ENCODE data around the gene CCDC157.

CCDC157 gene

GRCh38 chr22:30317778-30318177 lies 39.0 kb upstream of the CCDC157 start:
- Histone ChIP-seq H3K27me3 (ENCODE audit: control insufficient read depth, insufficient read depth, low read length) (no peaks in the 10 kb centered on the region), H3K36me3 (ENCODE audit: control insufficient read depth, insufficient read depth, low read length) (peaks cover 8% of the 10 kb centered on the region), H3K4me3 (ENCODE audit: low read length) (no peak overlapping the region), H3K9ac (ENCODE audit: low read length) (no peak overlapping the region), H3K4me1 (ENCODE audit: control insufficient read depth, insufficient read depth, low read length) (peaks cover 26% of the 10 kb centered on the region), H3K9me3 (ENCODE audit: control insufficient read depth, low read length) (no peaks in the 10 kb centered on the region)

GRCh38 chr22:30318799-30319419 lies 37.9 kb upstream of the CCDC157 start:
- peaks cover 20% of the 10 kb centered on the region for H3K4me1 ChIP-seq (ENCODE audit: control insufficient read depth, insufficient read depth, low read length)
- H3K36me3 ChIP-seq (ENCODE audit: control insufficient read depth, insufficient read depth, low read length): peaks cover 8% of the 10 kb centered on the region
- H3K9me3 ChIP-seq (ENCODE audit: control insufficient read depth, low read length): no peaks in the 10 kb centered on the region

DNA sequence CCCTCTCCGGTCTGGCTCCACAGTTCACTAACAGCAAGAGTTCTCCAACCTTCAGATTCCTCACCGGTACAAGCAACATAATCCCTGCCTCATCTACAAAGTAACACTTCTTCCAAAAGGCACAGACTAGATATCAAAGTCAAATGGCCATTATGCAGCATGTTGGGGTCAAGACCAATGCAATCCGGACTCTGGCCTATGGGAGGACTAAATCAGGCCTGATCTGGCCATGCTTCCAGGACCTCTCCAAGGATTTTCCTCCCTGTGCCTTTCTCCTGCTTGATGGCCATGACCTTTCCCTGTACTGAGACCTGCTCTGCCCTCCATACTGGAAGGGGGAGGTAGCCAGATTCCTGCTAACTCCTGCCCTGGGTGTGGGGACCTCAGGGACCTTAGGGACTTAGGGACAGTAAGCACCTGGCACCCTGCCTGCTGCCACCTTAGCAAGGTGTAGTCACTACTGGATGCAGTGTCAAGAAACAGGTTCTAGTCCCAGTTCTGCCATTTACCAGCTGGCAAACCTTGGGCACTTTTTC lies 36.7 kb upstream of the CCDC157 start:
- Histone ChIP-seq H3K4me1 (ENCODE audit: control insufficient read depth, insufficient read depth, low read length) (peaks cover 20% of the 10 kb centered on the region), H3K9ac (ENCODE audit: low read length) (no peak overlapping the region), H3K9me3 (ENCODE audit: control insufficient read depth, low read length) (no peaks in the 10 kb centered on the region), H3K36me3 (ENCODE audit: control insufficient read depth, insufficient read depth, low read length) (peaks cover 8% of the 10 kb centered on the region), H3K4me3 (ENCODE audit: low read length) (no peak overlapping the region), H3K27me3 (ENCODE audit: control insufficient read depth, insufficient read depth, low read length) (no peaks in the 10 kb centered on the region)

More at GRCh38 chr22:30318799-30319419, 37.9 kb upstream of the CCDC157 start:
- no peak overlapping the region for H3K9ac ChIP-seq (ENCODE audit: low read length)
- H3K27me3 ChIP-seq (ENCODE audit: control insufficient read depth, insufficient read depth, low read length): no peaks in the 10 kb centered on the region
- H3K4me3 ChIP-seq (ENCODE audit: low read length): no peak overlapping the region

GRCh38 chr22:30321461-30321860 lies 35.3 kb upstream of the CCDC157 start:
- Histone ChIP-seq H3K4me1 (ENCODE audit: control insufficient read depth, insufficient read depth, low read length) (peaks cover 25% of the 10 kb centered on the region), H3K9ac (ENCODE audit: low read length) (no peak overlapping the region), H3K36me3 (ENCODE audit: control insufficient read depth, insufficient read depth, low read length) (peaks cover 8% of the 10 kb centered on the region), H3K9me3 (ENCODE audit: control insufficient read depth, low read length) (no peaks in the 10 kb centered on the region), H3K27me3 (ENCODE audit: control insufficient read depth, insufficient read depth, low read length) (no peaks in the 10 kb centered on the region), H3K4me3 (ENCODE audit: low read length) (no peak overlapping the region)

DNA sequence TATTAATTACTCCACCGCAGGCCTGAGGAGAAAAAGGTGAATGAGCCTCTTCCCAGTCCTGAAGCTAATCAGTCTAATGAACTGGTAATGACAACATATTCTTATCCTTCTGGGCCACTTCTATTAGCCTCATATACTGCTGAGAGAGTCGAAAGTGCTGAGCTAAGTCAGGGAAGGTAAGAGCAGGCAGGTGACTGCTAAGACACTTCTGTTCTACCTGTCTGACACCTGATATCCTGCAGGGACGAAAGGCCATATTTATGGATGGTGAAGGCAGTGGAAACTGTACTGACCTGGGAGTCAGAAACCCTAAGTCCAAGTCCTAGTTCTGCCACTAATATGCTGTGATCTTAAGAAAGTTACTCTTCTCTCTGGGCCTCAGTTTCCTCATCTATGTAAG lies 33.6 kb upstream of the CCDC157 start:
- no peak overlapping the region for H3K9ac ChIP-seq (ENCODE audit: low read length)
- peaks cover 8% of the 10 kb centered on the region for H3K36me3 ChIP-seq (ENCODE audit: control insufficient read depth, insufficient read depth, low read length)
- H3K27me3 ChIP-seq (ENCODE audit: control insufficient read depth, insufficient read depth, low read length): no peaks in the 10 kb centered on the region
- no peaks in the 10 kb centered on the region for H3K9me3 ChIP-seq (ENCODE audit: control insufficient read depth, low read length)
- H3K4me1 ChIP-seq (ENCODE audit: control insufficient read depth, insufficient read depth, low read length): peaks cover 29% of the 10 kb centered on the region
- no peak overlapping the region for H3K4me3 ChIP-seq (ENCODE audit: low read length)

DNA sequence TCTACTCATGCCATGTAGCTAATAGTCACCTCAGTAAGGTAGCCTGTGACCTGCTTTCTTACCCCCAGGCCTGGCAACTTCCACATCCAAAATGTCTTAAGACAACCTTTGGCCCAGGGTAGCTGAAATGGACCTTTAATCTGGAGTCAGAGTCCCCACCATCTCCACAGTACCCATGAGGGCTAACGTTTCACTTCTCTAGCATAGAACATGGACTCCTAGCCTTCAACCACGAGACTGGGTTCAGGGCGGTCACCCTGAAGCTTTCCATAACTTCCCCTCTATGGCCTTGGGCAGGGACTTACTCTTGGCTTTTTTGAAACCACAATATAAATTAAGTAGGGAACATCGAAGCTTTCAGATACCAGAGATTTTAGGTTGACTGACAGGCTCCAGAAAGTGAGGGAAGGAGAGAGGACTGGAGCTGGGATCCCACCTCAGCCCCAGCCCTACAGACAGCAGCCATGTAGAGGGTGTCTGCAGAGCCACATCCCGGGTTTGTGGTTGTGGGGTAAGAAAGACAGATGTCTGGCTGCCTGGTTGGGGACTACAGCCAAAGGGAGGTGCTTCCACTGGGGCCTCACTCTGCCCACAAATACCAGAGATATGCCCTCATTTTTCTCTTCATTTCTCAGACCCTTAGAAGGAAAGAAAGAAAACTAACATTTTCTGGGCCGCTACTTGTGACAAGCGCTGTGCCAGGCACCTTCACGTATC lies 32.6 kb upstream of the CCDC157 start:
- Histone ChIP-seq H3K4me3 (ENCODE audit: low read length) (no peak overlapping the region), H3K4me1 (ENCODE audit: control insufficient read depth, insufficient read depth, low read length) (peaks cover 27% of the 10 kb centered on the region), H3K9ac (ENCODE audit: low read length) (peak overlapping the region; percentile 84), H3K9me3 (ENCODE audit: control insufficient read depth, low read length) (no peaks in the 10 kb centered on the region), H3K36me3 (ENCODE audit: control insufficient read depth, insufficient read depth, low read length) (peaks cover 8% of the 10 kb centered on the region), H3K27me3 (ENCODE audit: control insufficient read depth, insufficient read depth, low read length) (no peaks in the 10 kb centered on the region)

DNA sequence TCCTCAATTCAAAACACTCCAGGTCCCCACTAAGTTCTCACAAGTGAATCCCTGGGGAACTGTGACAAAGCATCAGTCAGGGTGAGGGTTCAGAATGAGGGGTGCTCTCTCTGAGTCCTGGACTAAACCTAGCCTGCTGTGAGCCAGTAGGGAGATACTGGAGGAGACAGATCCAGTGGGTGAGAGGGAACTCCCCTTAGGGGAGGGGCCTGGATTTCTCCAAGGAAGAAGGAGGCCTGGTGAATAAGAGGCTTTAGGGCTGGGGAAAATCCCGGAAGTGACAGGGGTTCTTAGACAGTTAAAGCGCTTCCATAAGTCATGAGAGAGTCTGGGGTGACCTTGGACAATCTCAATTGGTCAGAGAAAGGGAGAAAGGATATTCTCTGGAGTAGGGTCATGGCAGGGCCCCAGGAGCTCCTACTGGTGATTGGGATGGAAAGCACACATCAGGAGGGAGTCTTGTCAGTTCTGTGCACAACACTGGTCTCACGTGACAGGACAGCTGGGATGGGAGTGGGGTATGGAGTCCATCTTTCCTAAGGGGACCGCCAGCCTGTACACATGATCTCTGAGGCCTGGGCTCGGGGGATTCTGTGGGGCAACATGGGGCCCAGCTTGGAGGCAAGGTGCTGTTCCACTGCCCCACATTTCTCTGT lies 31.6 kb upstream of the CCDC157 start:
- peaks cover 8% of the 10 kb centered on the region for H3K36me3 ChIP-seq (ENCODE audit: control insufficient read depth, insufficient read depth, low read length)
- H3K4me1 ChIP-seq (ENCODE audit: control insufficient read depth, insufficient read depth, low read length): peaks cover 27% of the 10 kb centered on the region
- no peaks in the 10 kb centered on the region for H3K9me3 ChIP-seq (ENCODE audit: control insufficient read depth, low read length)
- H3K27me3 ChIP-seq (ENCODE audit: control insufficient read depth, insufficient read depth, low read length): no peaks in the 10 kb centered on the region
- peak overlapping the region; percentile 92 for H3K4me3 ChIP-seq (ENCODE audit: low read length)
- peak overlapping the region; percentile 84 for H3K9ac ChIP-seq (ENCODE audit: low read length)

GRCh38 chr22:30325724-30326254 lies 31.0 kb upstream of the CCDC157 start:
- Histone ChIP-seq H3K36me3 (ENCODE audit: control insufficient read depth, insufficient read depth, low read length) (peaks cover 3% of the 10 kb centered on the region), H3K4me1 (ENCODE audit: control insufficient read depth, insufficient read depth, low read length) (peaks cover 27% of the 10 kb centered on the region)

GRCh38 chr22:30326255-30326705 lies 30.5 kb upstream of the CCDC157 start:
- Histone ChIP-seq H3K4me1 (ENCODE audit: control insufficient read depth, insufficient read depth, low read length) (peaks cover 27% of the 10 kb centered on the region), H3K36me3 (ENCODE audit: control insufficient read depth, insufficient read depth, low read length) (no peaks in the 10 kb centered on the region), H3K27me3 (ENCODE audit: control insufficient read depth, insufficient read depth, low read length) (no peaks in the 10 kb centered on the region), H3K4me3 (ENCODE audit: low read length) (peak overlapping the region; percentile 92), H3K9ac (ENCODE audit: low read length) (peak overlapping the region; percentile 84), H3K9me3 (ENCODE audit: control insufficient read depth, low read length) (no peaks in the 10 kb centered on the region)

More at GRCh38 chr22:30325724-30326254, 31.0 kb upstream of the CCDC157 start:
- no peaks in the 10 kb centered on the region for H3K9me3 ChIP-seq (ENCODE audit: control insufficient read depth, low read length)
- no peaks in the 10 kb centered on the region for H3K27me3 ChIP-seq (ENCODE audit: control insufficient read depth, insufficient read depth, low read length)
- peak overlapping the region; percentile 84 for H3K9ac ChIP-seq (ENCODE audit: low read length)
- H3K4me3 ChIP-seq (ENCODE audit: low read length): peak overlapping the region; percentile 92

- Histone ChIP-seq H3K9me3 (ENCODE audit: control insufficient read depth, low read length) (no peaks in the 10 kb centered on the region), H3K27me3 (ENCODE audit: control insufficient read depth, insufficient read depth, low read length) (no peaks in the 10 kb centered on the region), H3K4me1 (ENCODE audit: control insufficient read depth, insufficient read depth, low read length) (peaks cover 27% of the 10 kb centered on the region), H3K9ac (ENCODE audit: low read length) (peak within 1 kb of the TSS; percentile 84), H3K4me3 (ENCODE audit: low read length) (peak within 1 kb of the TSS; percentile 92), H3K36me3 (ENCODE audit: control insufficient read depth, insufficient read depth, low read length) (no peaks in the 10 kb centered on the region)
These were observed 30.0 kb upstream of the CCDC157 start, which contains the start of gene TBC1D10A for GRCh38 chr22:30326706-30327362. Gene TBC1D10A, minus strand, starts transcription at chr22:30326941. Its CDS starts 60 bp downstream, at chr22:30326881.

DNA sequence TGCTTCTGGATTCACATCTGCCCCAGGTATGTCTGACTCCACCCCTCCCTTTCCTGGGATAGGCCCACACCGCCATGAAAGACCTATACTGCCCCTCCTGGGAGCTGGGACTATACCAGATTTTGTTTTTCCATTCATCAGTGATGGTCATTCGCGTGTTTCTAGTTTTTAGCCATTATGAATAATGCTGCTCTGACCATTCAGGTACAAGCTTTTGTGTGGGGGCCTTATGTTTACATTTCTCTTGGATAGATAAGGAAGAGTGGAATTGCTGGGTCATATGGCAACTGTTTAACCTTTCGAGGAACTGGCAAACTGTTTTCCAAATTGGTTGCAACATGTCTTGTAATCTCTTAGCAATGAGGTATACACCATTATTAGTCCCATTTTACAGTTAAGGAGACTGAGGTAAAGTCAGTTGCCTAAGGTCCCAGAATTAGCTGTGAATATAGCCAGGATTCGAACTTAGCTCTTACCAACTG lies 28.9 kb upstream of the CCDC157 start:
- peaks cover 27% of the 10 kb centered on the region for H3K4me1 ChIP-seq (ENCODE audit: control insufficient read depth, insufficient read depth, low read length)
- H3K9me3 ChIP-seq (ENCODE audit: control insufficient read depth, low read length): no peaks in the 10 kb centered on the region
- no peak overlapping the region for H3K4me3 ChIP-seq (ENCODE audit: low read length)
- peaks cover under 1% of the 10 kb centered on the region for H3K36me3 ChIP-seq (ENCODE audit: control insufficient read depth, insufficient read depth, low read length)
- no peaks in the 10 kb centered on the region for H3K27me3 ChIP-seq (ENCODE audit: control insufficient read depth, insufficient read depth, low read length)
- H3K9ac ChIP-seq (ENCODE audit: low read length): peak overlapping the region; percentile 74
